ENCODE results near the gene TMBIM1.

TMBIM1 gene

GRCh38 chr2:218228366-218229090, 63.8 kb downstream of the TMBIM1 start:
- in situ Hi-C loops (cut with HindIII; ENCODE audit: low sequenced_read_pairs) = no loop called here

GRCh38 chr2:218226903-218227302, 65.4 kb downstream of the TMBIM1 start:
- in situ Hi-C loops (cut with HindIII; ENCODE audit: low sequenced_read_pairs) = no loop called here

Data from endothelial cell of hepatic sinusoid (primary cell).